ENCODE results near the gene CDYL.

The CDYL gene

GRCh38 chr6:4930025-4930691 is 154.0 kb downstream of the CDYL start:
- H3K4me1 Mint-ChIP-seq: peaks cover 31 to 47% of the 10 kb centered on the region in 2 donors
- ATAC-seq (replicated peaks) (no peak), DNase-seq (no peak)
- H3K27ac Mint-ChIP-seq: peak overlapping the region; percentile 60
- no peaks in the 10 kb centered on the region for H3K27me3 Mint-ChIP-seq
- H3K36me3 Mint-ChIP-seq: peaks cover 12 to 23% of the 10 kb centered on the region in 2 donors
- H3K4me3 Mint-ChIP-seq: no peak overlapping the region
- no peaks in the 10 kb centered on the region for H3K9me3 Mint-ChIP-seq

GRCh38 chr6:4931530-4932227 is 155.5 kb downstream of the CDYL start:
- no peaks in the 10 kb centered on the region for H3K27me3 Mint-ChIP-seq
- no peak overlapping the region for H3K27ac Mint-ChIP-seq
- H3K4me3 Mint-ChIP-seq: no peak overlapping the region
- no peak for DNase-seq
- peaks cover 37 to 58% of the 10 kb centered on the region in 2 donors for H3K4me1 Mint-ChIP-seq
- no peak for ATAC-seq (replicated peaks)
- peaks cover 17 to 26% of the 10 kb centered on the region in 2 donors for H3K36me3 Mint-ChIP-seq
- no peaks in the 10 kb centered on the region for H3K9me3 Mint-ChIP-seq

GRCh38 chr6:4932228-4932903 is 156.2 kb downstream of the CDYL start:
- peaks cover 37 to 58% of the 10 kb centered on the region in 2 donors for H3K4me1 Mint-ChIP-seq
- H3K9me3 Mint-ChIP-seq: no peaks in the 10 kb centered on the region
- H3K27ac Mint-ChIP-seq: no peak overlapping the region
- no peaks in the 10 kb centered on the region for H3K27me3 Mint-ChIP-seq
- peaks cover 17 to 30% of the 10 kb centered on the region in 2 donors for H3K36me3 Mint-ChIP-seq
- ATAC-seq (replicated peaks) (no peak), DNase-seq (no peak)
- H3K4me3 Mint-ChIP-seq: no peak overlapping the region

- Mint-ChIP-seq H3K4me1 (peaks cover 34 to 43% of the 10 kb centered on the region in 2 donors), H3K27me3 (no peaks in the 10 kb centered on the region), H3K4me3 (no peak overlapping the region), H3K9me3 (no peaks in the 10 kb centered on the region), H3K27ac (peak overlapping the region; percentile 37), H3K36me3 (peaks cover 16 to 38% of the 10 kb centered on the region in 2 donors)
- DNase-seq (peak; percentile 18), ATAC-seq (replicated peaks) (peak; percentile 81 to 93)
These were observed 159.3 kb downstream of the CDYL start for GRCh38 chr6:4935486-4935885.

- H3K4me3 Mint-ChIP-seq: no peak overlapping the region
- H3K27me3 Mint-ChIP-seq: no peaks in the 10 kb centered on the region
- peaks cover 33 to 39% of the 10 kb centered on the region in 2 donors for H3K4me1 Mint-ChIP-seq
- H3K9me3 Mint-ChIP-seq: no peaks in the 10 kb centered on the region
- peak overlapping the region; percentile 20 for H3K27ac Mint-ChIP-seq
- ATAC-seq (replicated peaks) (no peak), DNase-seq (no peak)
- H3K36me3 Mint-ChIP-seq: peaks cover 16 to 36% of the 10 kb centered on the region in 2 donors
These were observed 159.9 kb downstream of the CDYL start for GRCh38 chr6:4935975-4936680.

- Mint-ChIP-seq H3K4me1 (peaks cover 28 to 34% of the 10 kb centered on the region in 2 donors), H3K36me3 (peaks cover 16 to 30% of the 10 kb centered on the region in 2 donors)
These were observed 160.5 kb downstream of the CDYL start for GRCh38 chr6:4936681-4937041.

GRCh38 chr6:4937414-4937813 is 161.2 kb downstream of the CDYL start:
- no peaks in the 10 kb centered on the region for H3K27me3 Mint-ChIP-seq
- H3K36me3 Mint-ChIP-seq: peaks cover 16 to 36% of the 10 kb centered on the region in 2 donors
- ATAC-seq (replicated peaks) (no peak), DNase-seq (no peak)
- no peaks in the 10 kb centered on the region for H3K9me3 Mint-ChIP-seq
- H3K4me3 Mint-ChIP-seq: no peak overlapping the region
- H3K27ac Mint-ChIP-seq: no peak overlapping the region
- H3K4me1 Mint-ChIP-seq: peaks cover 35 to 40% of the 10 kb centered on the region in 2 donors

More at GRCh38 chr6:4936681-4937041, 160.5 kb downstream of the CDYL start:
- H3K9me3 Mint-ChIP-seq: no peaks in the 10 kb centered on the region
- DNase-seq (no peak), ATAC-seq (replicated peaks) (peak; percentile 27 to 41)
- no peak overlapping the region for H3K4me3 Mint-ChIP-seq
- no peak overlapping the region for H3K27ac Mint-ChIP-seq
- H3K27me3 Mint-ChIP-seq: no peaks in the 10 kb centered on the region

GRCh38 chr6:4939241-4939640 is 163.0 kb downstream of the CDYL start:
- ATAC-seq (replicated peaks) (peak in 1 of 2 donors; percentile 39), DNase-seq (no peak)
- no peaks in the 10 kb centered on the region for H3K9me3 Mint-ChIP-seq
- peaks cover 31 to 34% of the 10 kb centered on the region in 2 donors for H3K4me1 Mint-ChIP-seq
- no peak overlapping the region for H3K4me3 Mint-ChIP-seq
- H3K27me3 Mint-ChIP-seq: no peaks in the 10 kb centered on the region
- no peak overlapping the region for H3K27ac Mint-ChIP-seq
- H3K36me3 Mint-ChIP-seq: peaks cover 18 to 44% of the 10 kb centered on the region in 2 donors

- no peaks in the 10 kb centered on the region for H3K27me3 Mint-ChIP-seq
- no peaks in the 10 kb centered on the region for H3K9me3 Mint-ChIP-seq
- peaks cover 25 to 51% of the 10 kb centered on the region in 2 donors for H3K36me3 Mint-ChIP-seq
- DNase-seq (no peak), ATAC-seq (replicated peaks) (no peak)
- no peak overlapping the region for H3K27ac Mint-ChIP-seq
- no peak overlapping the region for H3K4me3 Mint-ChIP-seq
- peaks cover 24 to 26% of the 10 kb centered on the region in 2 donors for H3K4me1 Mint-ChIP-seq
These were observed 164.2 kb downstream of the CDYL start for GRCh38 chr6:4940416-4940815.

GRCh38 chr6:4941782-4942672 is 165.8 kb downstream of the CDYL start:
- Mint-ChIP-seq H3K27me3 (no peaks in the 10 kb centered on the region), H3K9me3 (no peaks in the 10 kb centered on the region), H3K4me1 (peaks cover 15 to 16% of the 10 kb centered on the region in 2 donors), H3K36me3 (peaks cover 26 to 50% of the 10 kb centered on the region in 2 donors), H3K4me3 (no peak overlapping the region), H3K27ac (peak overlapping the region; percentile 75)
- ATAC-seq (replicated peaks): peak; percentile 50 to 60
- no peak for DNase-seq

- H3K27me3 Mint-ChIP-seq: no peaks in the 10 kb centered on the region
- H3K9me3 Mint-ChIP-seq: no peaks in the 10 kb centered on the region
- DNase-seq: no peak
- H3K36me3 Mint-ChIP-seq: peaks cover 27 to 48% of the 10 kb centered on the region in 2 donors
- H3K4me3 Mint-ChIP-seq: no peak overlapping the region
- H3K27ac Mint-ChIP-seq: no peak overlapping the region
- ATAC-seq (replicated peaks): no peak
- peaks cover 15 to 16% of the 10 kb centered on the region in 2 donors for H3K4me1 Mint-ChIP-seq
These were observed 166.4 kb downstream of the CDYL start for GRCh38 chr6:4942673-4943009.

- no peak overlapping the region for H3K27ac Mint-ChIP-seq
- H3K36me3 Mint-ChIP-seq: peaks cover 31 to 48% of the 10 kb centered on the region in 2 donors
- H3K9me3 Mint-ChIP-seq: no peaks in the 10 kb centered on the region
These were observed 167.5 kb downstream of the CDYL start for GRCh38 chr6:4943716-4944115.

GRCh38 chr6:4944325-4944724 is 168.1 kb downstream of the CDYL start:
- Mint-ChIP-seq H3K27me3 (no peaks in the 10 kb centered on the region), H3K4me1 (peaks cover 15 to 16% of the 10 kb centered on the region in 2 donors), H3K4me3 (no peak overlapping the region), H3K36me3 (peaks cover 34 to 52% of the 10 kb centered on the region in 2 donors), H3K9me3 (no peaks in the 10 kb centered on the region), H3K27ac (no peak overlapping the region)
- ATAC-seq (replicated peaks) (no peak), DNase-seq (no peak)

More at GRCh38 chr6:4943716-4944115, 167.5 kb downstream of the CDYL start:
- Mint-ChIP-seq H3K27me3 (no peaks in the 10 kb centered on the region), H3K4me3 (no peak overlapping the region), H3K4me1 (peaks cover 15 to 16% of the 10 kb centered on the region in 2 donors)
- ATAC-seq (replicated peaks): peak in 1 of 2 donors; percentile 47
- no peak for DNase-seq

Measured in stimulated activated naive B cell treated with anti-CD40 and anti-IgM and Interleukin-4, amounts not matched to agents 10 μg/mL and 1 μg/mL and 100 μg/mL, for 72 hours (primary cell).